Stimulated activated CD4-positive, alpha-beta T cell treated with anti-CD3 and anti-CD28 coated beads, Interleukin-12 subunit alpha, Interleukin-12 subunit beta, amount 100 ng/mL, for 4 hours (primary cell): ENCODE data around the gene FNDC3B.

Experiments used
- DNase-seq: peaks from one replicate; pipeline ENCODE4 v3.0.0-alpha.2; 2020

FNDC3B gene

DNA sequence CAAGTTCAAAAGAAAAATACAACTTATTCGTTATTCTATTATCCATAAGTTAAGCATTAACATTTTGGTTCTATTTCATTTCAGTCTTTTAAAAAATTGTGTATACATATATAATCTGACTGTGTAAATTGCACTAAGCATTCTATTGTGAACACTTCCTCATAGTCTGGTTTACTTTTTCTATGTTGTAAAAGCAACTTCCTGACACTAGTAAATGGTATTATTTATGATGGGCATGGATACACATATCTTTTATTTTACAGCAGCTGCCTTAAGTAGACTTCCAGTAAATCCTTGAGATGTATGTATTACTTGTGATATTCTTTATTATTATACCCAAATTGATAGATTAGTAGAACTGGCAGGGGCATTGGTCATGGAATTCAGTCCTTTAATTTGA, 58.2 kb downstream of the FNDC3B start:
- DNase-seq, result no peak

GRCh38 chr3:172098698-172099494, 59.5 kb downstream of the FNDC3B start:
- DNase-seq, result no peak

GRCh38 chr3:172099495-172099808, 60.1 kb downstream of the FNDC3B start:
- no peak for DNase-seq

DNA sequence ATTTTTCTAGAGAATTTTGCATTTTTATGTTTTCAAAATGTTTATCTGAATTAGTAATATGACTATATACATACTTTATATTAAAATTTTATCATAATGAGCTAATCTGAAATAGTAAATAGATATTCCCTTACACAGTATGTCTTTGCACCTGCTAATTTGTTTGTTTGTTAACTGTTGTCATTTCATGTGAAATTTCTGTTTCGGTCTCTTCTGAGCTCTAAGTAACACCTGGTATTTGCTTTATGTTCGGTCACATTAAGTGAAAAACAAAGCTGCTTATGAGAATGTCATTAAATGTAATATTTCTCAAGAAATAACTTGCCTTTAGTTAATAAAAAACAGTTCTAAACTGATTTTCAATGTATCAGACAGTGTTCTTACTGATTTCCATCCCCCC, 61.1 kb downstream of the FNDC3B start:
- DNase-seq, result no peak

DNA sequence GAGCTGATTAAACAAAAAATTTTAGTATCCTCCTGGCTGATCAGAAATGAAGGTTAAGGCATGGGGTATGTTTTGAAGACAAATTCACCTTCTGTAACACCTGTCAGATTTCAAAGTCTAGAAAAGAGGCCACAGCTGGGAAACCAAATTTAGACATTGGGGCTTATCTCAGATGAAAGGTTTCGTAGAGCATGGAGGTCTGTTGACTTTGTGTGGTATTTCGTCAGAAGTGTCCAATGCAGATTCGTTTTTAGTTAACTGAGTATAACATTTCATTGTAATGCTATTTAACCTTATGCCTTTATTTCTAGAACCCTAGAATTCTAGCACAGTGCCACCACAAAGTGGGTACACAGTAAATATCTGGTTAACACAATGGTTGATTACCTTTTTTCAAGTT, 61.7 kb downstream of the FNDC3B start:
- no peak for DNase-seq

- peak; percentile 7 for DNase-seq
Measured at GRCh38 chr3:172102123-172102882, 62.9 kb downstream of the FNDC3B start.

DNA sequence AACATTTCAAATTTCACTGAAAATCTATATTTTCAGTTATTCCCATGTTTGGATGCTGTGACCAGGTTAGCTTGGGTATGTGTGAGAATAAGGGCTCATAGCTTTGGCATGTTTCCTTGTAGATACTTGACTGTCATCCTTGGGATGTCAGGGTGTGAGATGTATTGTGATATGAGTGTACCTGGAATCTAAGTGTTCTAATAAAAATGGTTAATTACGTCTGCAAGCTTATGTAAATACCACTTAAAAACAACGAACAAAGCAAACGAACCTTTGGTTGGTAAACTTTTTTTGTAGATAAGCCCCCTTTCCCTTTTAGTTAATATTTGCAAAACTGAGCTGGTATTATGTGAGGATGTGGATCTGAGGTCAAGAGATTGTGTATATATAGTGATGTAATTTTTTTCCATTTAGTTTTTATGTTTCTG, 63.5 kb downstream of the FNDC3B start:
- no peak for DNase-seq

DNA sequence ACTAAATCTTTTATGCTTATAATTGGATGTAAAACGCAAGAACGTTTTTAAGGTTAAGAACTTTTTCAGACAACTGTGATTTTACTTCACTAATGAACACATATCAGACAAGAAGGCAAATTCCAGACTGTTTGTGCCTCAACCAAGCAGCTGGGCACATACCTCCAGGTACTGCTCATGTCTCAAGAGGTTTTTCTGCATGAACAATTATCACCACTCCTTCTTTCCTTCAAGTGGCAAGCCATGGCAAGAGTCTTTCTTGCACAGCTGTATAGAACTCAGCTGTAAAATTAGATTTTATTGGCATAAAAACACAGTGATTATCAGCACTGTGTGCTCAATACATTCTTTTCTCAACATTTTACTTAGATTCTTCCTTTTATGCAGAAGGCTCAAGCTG, 64.3 kb downstream of the FNDC3B start:
- DNase-seq, result no peak

GRCh38 chr3:172104471-172105072, 65.2 kb downstream of the FNDC3B start:
- DNase-seq, result no peak

DNA sequence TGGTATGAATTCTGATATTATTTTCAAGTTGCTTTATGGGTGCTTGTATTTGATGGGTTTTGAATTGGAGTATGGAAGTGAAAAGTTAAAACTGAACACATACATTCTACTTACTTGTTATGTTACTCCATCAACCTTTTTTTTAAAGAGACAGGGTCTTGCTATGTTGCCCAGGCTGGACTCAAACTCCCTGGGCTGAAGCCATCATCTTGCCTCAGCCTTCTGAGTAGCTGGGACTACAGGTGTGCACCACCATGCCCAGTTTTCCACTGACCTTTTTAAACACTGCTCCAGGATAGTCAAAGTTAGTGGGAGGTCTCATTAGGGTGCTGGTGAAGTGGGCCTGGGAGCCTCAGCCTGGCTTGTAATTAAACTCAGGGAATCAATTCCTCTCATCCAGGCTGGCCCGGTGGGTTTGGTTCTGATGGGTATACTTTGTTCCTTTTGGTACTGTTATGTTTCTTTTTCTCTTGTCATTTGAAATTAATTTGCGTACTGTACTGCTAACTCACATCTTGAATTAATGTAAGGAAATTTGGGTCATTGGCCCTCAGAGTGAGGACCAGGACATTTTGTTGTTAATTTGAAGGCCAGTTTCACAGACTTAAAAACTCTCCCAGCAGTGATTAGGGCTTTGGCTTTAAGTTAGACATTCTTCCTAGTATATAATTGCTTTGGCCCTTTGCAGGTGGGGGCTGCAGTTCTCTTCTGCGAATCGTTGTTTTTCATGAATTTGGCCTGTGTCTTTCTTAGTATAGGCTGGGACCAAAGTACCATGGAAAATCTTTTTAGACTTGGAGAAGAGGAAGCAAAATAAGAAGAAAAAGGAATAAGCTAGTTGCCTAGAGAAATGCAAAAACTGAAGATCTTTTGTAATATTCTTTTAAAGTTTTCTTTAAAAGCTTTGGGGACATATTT, 66.9 kb downstream of the FNDC3B start:
- DNase-seq, result no peak

DNA sequence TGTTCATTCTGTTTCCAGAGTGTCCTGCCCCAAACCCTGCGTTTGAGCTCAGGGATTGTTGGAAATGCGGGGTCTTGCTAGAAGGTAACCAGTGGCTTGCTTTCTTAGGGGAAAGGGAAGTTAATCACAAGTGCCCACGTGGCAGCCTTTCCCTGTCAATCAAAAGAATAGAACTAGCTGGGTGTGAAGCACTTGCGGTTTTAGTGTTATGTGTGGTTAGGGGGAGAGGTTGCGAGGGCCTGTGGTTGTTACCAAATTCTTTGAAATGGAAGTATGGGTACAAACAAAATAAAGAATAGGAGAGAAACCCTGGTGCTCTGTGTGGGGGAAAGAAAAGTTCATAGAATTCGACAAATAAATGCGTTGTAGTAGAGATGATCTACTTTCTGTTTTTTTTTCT, 67.6 kb downstream of the FNDC3B start:
- peak; percentile 37 for DNase-seq

DNA sequence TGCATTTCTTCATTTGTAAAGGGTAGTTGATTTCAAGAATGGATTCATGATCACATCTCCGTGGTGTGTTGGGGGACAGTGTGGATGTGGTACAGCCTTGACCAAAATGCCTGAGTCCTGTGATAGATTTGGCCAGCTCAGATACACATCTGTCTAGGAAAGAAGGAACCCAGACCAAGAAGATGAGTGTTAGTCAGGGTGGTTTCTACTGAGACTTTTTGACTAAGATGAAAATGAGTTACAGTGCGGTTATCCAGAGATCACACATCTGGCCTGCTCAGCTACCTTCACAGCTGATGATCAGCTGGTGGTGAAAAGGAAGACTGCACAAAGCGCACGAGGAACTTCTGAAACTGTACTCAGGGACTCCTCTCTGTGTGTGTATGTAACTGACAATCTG, 68.0 kb downstream of the FNDC3B start:
- DNase-seq, result peak; percentile 20

GRCh38 chr3:172110127-172110779, 70.9 kb downstream of the FNDC3B start:
- no peak for DNase-seq

DNA sequence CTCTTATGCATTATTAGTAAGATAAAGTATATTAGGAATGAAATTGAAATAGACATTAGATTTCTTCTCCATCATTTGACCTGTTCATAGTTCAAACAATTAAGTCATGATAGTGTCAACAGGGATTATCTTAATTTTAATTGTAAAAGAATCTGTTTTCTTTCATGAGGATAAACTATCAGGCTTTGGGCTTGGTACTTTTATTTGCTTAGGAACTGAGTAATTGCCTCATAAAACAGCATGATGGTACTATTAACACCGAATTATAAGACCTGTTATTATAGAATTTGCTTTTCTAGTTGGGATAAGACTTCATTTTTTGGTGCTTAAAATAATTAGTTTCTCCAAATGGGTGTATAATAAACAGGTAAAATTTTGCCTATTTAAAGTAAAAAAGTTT, 71.8 kb downstream of the FNDC3B start:
- no peak for DNase-seq

DNA sequence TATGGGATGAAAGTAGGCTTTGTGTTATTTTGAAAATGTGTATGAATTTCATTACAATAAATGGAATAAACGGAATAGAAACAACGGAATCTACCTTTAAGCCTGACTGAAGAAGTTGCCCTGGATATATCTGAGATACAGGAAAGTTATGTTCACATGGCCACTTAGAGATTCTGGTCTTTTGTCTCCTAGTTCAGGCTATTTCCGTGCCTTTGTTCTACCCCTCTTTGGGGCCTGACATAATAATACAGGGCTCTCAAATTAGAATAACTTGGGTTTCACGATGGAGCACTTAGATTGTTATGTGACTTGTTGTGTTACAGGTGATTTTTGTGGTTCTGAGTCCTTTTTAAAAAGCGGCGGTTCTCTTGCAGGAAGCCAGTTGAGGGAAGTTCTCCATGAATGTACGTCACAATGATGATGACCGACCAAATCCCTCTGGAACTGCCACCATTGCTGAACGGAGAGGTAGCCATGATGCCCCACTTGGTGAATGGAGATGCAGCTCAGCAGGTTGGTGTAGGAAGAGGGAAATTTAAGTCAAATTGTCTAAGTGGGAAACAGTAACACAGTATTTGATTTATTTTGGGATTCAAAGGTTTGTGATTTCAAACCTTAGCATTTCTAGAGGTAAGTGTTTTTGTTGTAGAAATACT, 72.8 kb downstream of the FNDC3B start:
- DNase-seq, result no peak

DNA sequence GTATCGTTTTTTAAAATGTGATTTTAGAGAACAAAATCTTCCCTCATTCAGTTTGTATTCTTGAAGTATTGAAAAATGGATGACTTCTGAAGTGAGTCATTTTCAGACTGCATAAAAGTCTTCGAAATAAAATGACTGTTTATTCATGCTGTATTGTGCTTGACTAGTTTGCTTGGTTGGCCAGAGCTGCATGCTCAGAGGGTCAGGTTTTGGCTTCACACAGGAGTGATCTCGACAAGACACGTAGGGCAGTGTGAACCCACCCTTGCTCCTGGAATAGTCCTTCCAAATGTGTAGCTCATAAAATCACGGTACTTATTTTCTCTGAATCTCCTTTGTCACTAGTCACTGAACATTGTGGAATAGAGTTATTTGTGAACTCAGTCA, 73.3 kb downstream of the FNDC3B start:
- no peak for DNase-seq

DNA sequence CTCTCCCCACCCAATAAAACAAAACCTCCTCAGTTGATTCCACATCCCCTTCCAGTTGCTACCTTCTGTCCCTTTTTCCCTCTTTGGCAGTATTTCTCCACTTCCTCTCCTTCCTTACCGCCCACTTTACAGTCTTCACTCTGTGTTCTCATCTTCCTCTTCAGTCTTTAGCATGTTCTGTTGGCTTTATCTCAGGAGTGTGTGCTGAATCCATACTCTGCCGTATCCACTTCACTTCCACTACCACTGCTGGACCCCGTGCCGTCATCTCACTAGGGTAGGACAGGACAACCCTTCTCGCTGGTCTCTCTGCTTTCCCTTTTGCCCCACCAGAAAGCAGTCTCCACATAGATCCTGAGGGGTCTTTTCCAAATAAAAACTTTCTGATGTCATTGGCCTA, 74.3 kb downstream of the FNDC3B start:
- DNase-seq, result no peak

- no peak for DNase-seq
Measured at GRCh38 chr3:172115059-172115458, 75.7 kb downstream of the FNDC3B start.

- DNase-seq, result no peak
Measured at GRCh38 chr3:172115787-172116186, 76.4 kb downstream of the FNDC3B start.

DNA sequence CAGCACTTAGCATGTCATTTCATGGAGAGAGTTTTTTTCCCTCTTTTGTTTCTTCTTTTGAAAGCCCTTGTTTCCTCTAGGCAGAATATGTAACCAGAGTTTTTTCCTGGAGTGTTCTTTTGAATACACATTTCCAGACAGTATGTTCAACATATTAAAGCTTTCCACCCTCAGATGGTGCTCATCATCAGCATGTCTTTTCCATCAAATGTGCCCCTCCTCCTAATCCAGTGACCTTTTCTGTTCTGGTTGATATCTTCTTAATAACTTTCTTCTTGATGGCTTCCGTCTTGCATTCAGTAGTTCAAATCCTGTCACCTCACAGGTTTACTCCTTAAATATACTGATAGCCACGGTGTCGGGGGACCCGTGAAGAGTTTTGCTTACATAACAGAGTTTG, 78.6 kb downstream of the FNDC3B start:
- no peak for DNase-seq

DNA sequence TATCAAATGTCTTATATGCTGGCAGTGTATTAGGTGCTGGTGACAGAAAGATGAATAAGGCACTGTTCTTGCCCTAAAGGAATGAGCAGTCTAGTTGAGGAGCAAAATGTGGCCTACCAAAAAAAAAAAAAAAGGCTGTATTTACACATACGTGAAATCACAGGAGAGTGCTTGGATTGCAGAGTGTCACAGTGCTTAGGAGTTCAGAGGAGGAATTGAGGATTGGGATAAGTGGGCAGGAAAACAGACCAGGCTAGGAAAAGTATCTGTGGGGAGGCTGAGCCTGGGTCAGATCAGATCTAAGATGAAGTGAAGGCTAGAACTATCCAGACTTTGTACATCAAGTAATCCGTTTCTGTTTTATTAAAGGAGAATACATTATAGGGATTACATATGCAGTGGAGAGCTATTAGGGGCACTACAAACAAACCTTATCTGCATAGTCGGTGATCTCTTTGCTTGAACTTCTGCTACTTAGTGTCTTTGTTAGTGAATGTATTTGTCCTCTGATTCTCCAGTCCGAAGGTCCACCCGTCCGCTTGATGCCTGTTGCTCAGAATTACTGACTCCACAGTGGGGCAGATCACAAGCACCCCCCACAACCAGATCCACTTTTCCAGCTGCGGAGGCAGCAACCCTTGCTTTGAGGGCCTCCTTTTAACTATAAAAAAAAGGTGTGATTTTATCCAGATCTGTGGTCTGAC, 80.0 kb downstream of the FNDC3B start:
- DNase-seq, result no peak
